CD4-positive, alpha-beta T cell (primary cell): ENCODE results near the gene IVNS1ABP. TPM values are rescaled to one million over a fixed set of nuclear protein-coding genes. Genes with fewer than 3 reads are reported as not detected.

ENCODE experiments used
- ATAC-seq: fragments of 200-7000 bp; cut with Tn5 transposase; one replicate; pipeline ENCODE4 v1.10.0; 2022; ENCODE audit warnings: mild to moderate bottlenecking; ENCODE audit not compliant: poor library complexity
- CTCF ChIA-PET: fragments of 350-600 bp; sonication (Branson Sonifier 250); formaldehyde crosslinking; loops from one replicate; lab custom pipeline; 2021; ENCODE audit warnings: antibody characterized with exemption, inconsistent platforms; lab: Charles Lee
- POLR2A ChIA-PET: fragments of 350-600 bp; sonication (Branson Sonifier 250); formaldehyde crosslinking; loops from one replicate; lab custom pipeline; 2021; ENCODE audit warnings: antibody characterized with exemption, inconsistent platforms; lab: Charles Lee
- DNase-seq, 14 experiments: peaks; one replicate each; pipeline ENCODE4 v3.0.0-alpha.2; 2013 to 2020; ENCODE audit warnings: mixed read lengths in 2 of 14
- H3K27ac ChIP-seq, 2 donors: one replicate each; pipeline versions ENCODE4 v1.5.1 to v1.7.0; 2013; ENCODE audit warnings: low read length in 2 of 2, low read depth in 1 of 2, mild to moderate bottlenecking in 1 of 2
- H3K27me3 ChIP-seq, 2 experiments: 1 replicate in 1 of 2; 2 replicates in 1 of 2; pipeline versions ENCODE4 v1.6.1 to v1.7.0; 2013; ENCODE audit warnings: low read length in 2 of 2, control low read depth in 1 of 2, mild to moderate bottlenecking in 1 of 2, moderate library complexity in 1 of 2; ENCODE audit not compliant: insufficient read depth in 2 of 2, control insufficient read depth in 1 of 2
- H3K36me3 ChIP-seq: one replicate; pipeline ENCODE4 v1.6.1; 2013; ENCODE audit warnings: low read length, control low read depth; ENCODE audit not compliant: insufficient read depth
- H3K4me1 ChIP-seq: one replicate; pipeline ENCODE4 v1.6.1; 2013; ENCODE audit warnings: low read length, control low read depth; ENCODE audit not compliant: insufficient read depth
- H3K4me3 ChIP-seq: one replicate; pipeline ENCODE4 v1.5.1; 2013; ENCODE audit warnings: mild to moderate bottlenecking, low read length, moderate library complexity
- H3K9me3 ChIP-seq, 2 experiments: 1 replicate in 1 of 2; 2 replicates in 1 of 2; pipeline versions ENCODE4 v1.6.1 to v1.7.0; 2013; ENCODE audit warnings: low read length in 2 of 2, mild to moderate bottlenecking in 2 of 2, control low read depth in 1 of 2, moderate library complexity in 1 of 2; ENCODE audit not compliant: control insufficient read depth in 1 of 2, insufficient read depth in 1 of 2
- H3K27ac Mint-ChIP-seq: one replicate; pipeline ENCODE4 v1.8.0; 2020; ENCODE audit warnings: mixed read lengths
- H3K27me3 Mint-ChIP-seq: one replicate; pipeline ENCODE4 v1.8.0; 2021; ENCODE audit warnings: mixed read lengths
- H3K36me3 Mint-ChIP-seq: one replicate; pipeline ENCODE4 v1.8.0; 2021; ENCODE audit warnings: low read depth, mixed read lengths
- H3K4me1 Mint-ChIP-seq: one replicate; pipeline ENCODE4 v1.8.0; 2021; ENCODE audit warnings: low read depth, mixed read lengths
- H3K4me3 Mint-ChIP-seq: one replicate; pipeline ENCODE4 v1.8.0; 2020; ENCODE audit warnings: mild to moderate bottlenecking, mixed read lengths
- H3K9me3 Mint-ChIP-seq: one replicate; pipeline ENCODE4 v1.8.0; 2020; ENCODE audit warnings: mixed read lengths
- CTCF ChIP-seq: fragments of 200-600 bp; IDR thresholded peaks from one replicate; pipeline ENCODE4 v1.8.0; 2022; ENCODE audit warnings: antibody characterized with exemption, mild to moderate bottlenecking
- intact Hi-C, 2 experiments: fragments of 100-400 bp; cut with DNase I in 1 of 2; cut with micrococcal nuclease in 1 of 2; formaldehyde crosslinking; loops; one replicate each; pipeline versions ENCODE4 v1.15.1 to v1.9.0; 2023 to 2025; cut with DNase I, micrococcal nuclease
- total RNA-seq, 174 experiments: library from RNA in 2 of 174; stranded (reverse) in 2 of 174; gene quantifications; one replicate each; pipeline ENCODE4 v1.2.3 and lab custom pipeline; 2021 to 2026

The IVNS1ABP gene
- total RNA-seq, 2 experiments from 2014 or later: 234 to 254 TPM

GRCh38 chr1:185355947-185356346, 38.9 kb upstream of the IVNS1ABP start:
- H3K36me3 ChIP-seq: no peaks in the 10 kb centered on the region
- DNase-seq (no peak), ATAC-seq (no peak)
- H3K4me3 ChIP-seq: no peak overlapping the region
- H3K9me3 Mint-ChIP-seq: peaks cover 1% of the 10 kb centered on the region
- no peak overlapping the region for H3K27ac ChIP-seq
- no peak for TF ChIP-seq CTCF
- no peak overlapping the region for H3K4me3 Mint-ChIP-seq
- no peaks in the 10 kb centered on the region for H3K4me1 ChIP-seq
- H3K9me3 ChIP-seq: peaks cover 0 to 5% of the 10 kb centered on the region in 2 experiments
- intact Hi-C loops: no loop called here
- H3K27me3 ChIP-seq: no peaks in the 10 kb centered on the region
- no peak overlapping the region for H3K27ac Mint-ChIP-seq
- H3K36me3 Mint-ChIP-seq: no peaks in the 10 kb centered on the region
- POLR2A ChIA-PET: no interaction called here
- no peaks in the 10 kb centered on the region for H3K4me1 Mint-ChIP-seq
- H3K27me3 Mint-ChIP-seq: no peaks in the 10 kb centered on the region
- CTCF ChIA-PET: no interaction called here

- Mint-ChIP-seq H3K4me3 (no peak overlapping the region), H3K27me3 (no peaks in the 10 kb centered on the region), H3K4me1 (peaks cover 6% of the 10 kb centered on the region), H3K27ac (no peak overlapping the region), H3K9me3 (no peaks in the 10 kb centered on the region), H3K36me3 (no peaks in the 10 kb centered on the region)
- CTCF ChIA-PET: interaction anchor here (0.7 kb wide), 1 partner anchor 368 kb away, joined by 4 read pairs; no protein-coding TSS in a partner anchor
- Histone ChIP-seq H3K9me3 (no peaks in the 10 kb centered on the region), H3K4me3 (no peak overlapping the region), H3K4me1 (no peaks in the 10 kb centered on the region), H3K27ac (no peak overlapping the region), H3K27me3 (no peaks in the 10 kb centered on the region), H3K36me3 (no peaks in the 10 kb centered on the region)
- TF ChIP-seq CTCF: no peak
- ATAC-seq (no peak), DNase-seq (no peak)
- intact Hi-C loops: no loop called here
- POLR2A ChIA-PET: no interaction called here
Observed at GRCh38 chr1:185353124-185353523, 36.1 kb upstream of the IVNS1ABP start.

GRCh38 chr1:185351734-185352466, 34.9 kb upstream of the IVNS1ABP start:
- Histone ChIP-seq H3K27me3 (no peaks in the 10 kb centered on the region), H3K4me1 (no peaks in the 10 kb centered on the region), H3K4me3 (no peak overlapping the region), H3K27ac (no peak overlapping the region), H3K9me3 (no peaks in the 10 kb centered on the region), H3K36me3 (no peaks in the 10 kb centered on the region)
- H3K36me3 Mint-ChIP-seq: no peaks in the 10 kb centered on the region
- no peak for TF ChIP-seq CTCF
- H3K4me3 Mint-ChIP-seq: no peak overlapping the region
- DNase-seq (no peak), ATAC-seq (no peak)
- CTCF ChIA-PET: no interaction called here
- peaks cover 13% of the 10 kb centered on the region for H3K4me1 Mint-ChIP-seq
- no peaks in the 10 kb centered on the region for H3K27me3 Mint-ChIP-seq
- no peaks in the 10 kb centered on the region for H3K9me3 Mint-ChIP-seq
- intact Hi-C loops: no loop called here
- H3K27ac Mint-ChIP-seq: no peak overlapping the region
- POLR2A ChIA-PET: no interaction called here
